ENCODE data around the gene HMGN5.
A peak's percentile ranks its signal among the peaks of the same experiment; 100 is the strongest.

DNA sequence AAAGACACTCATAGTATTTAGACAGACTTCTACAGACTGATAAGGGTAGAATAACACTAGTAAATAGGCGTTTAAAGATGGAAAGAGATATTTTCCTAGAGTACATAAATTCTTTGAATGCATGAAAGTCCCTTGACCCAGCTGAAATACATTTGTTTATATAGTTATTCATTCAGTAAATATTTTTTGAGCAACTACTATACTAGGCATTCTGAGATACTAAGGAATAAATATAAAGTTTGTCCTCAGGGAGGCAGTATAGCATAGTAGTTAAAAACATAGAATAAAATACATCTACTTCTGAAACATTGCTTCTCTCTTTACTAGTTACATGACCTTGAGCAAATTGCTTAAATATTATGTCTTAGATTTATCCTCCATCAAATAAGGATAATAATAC is 27.4 kb downstream of the HMGN5 start:
- peak in 2 of 5 experiments; percentile 18 to 39 for TF ChIP-seq CTCF (IDR thresholded peaks at IDR 0.05)
- no peak for TF ChIP-seq POLR2A (IDR thresholded peaks at IDR 0.05)
- no peak for TF ChIP-seq EP300 (IDR thresholded peaks at IDR 0.05)

Data from tibial nerve (tissue), 4 donors.